Measurements from ENCODE around the gene CD80. TPM values are rescaled to one million over a fixed set of nuclear protein-coding genes. Genes with fewer than 3 reads are reported as not detected.

CD80 gene
- total and polyA plus RNA-seq, 10 of the 15 experiments (the other 5 are each of a cell fraction or from before 2014, with no cell fraction given): 41.4 to 137 (median 58.1) TPM

GRCh38 chr3:119542168-119542767 lies 17.1 kb downstream of the CD80 start (continued):
- no peak for TF ChIP-seq NFYB (IDR thresholded peaks at IDR 0.05; ENCODE audit: insufficient read depth, low read depth, low read length)
- no peak for TF ChIP-seq SMAD5 (IDR thresholded peaks at IDR 0.05; ENCODE audit: low read depth)
- TF ChIP-seq BCL11A (IDR thresholded peaks at IDR 0.05; ENCODE audit: low read depth, low read length): no peak
- TF ChIP-seq RUNX3 (IDR thresholded peaks at IDR 0.05; ENCODE audit: low read length): no peak
- TF ChIP-seq, protein P1, sequence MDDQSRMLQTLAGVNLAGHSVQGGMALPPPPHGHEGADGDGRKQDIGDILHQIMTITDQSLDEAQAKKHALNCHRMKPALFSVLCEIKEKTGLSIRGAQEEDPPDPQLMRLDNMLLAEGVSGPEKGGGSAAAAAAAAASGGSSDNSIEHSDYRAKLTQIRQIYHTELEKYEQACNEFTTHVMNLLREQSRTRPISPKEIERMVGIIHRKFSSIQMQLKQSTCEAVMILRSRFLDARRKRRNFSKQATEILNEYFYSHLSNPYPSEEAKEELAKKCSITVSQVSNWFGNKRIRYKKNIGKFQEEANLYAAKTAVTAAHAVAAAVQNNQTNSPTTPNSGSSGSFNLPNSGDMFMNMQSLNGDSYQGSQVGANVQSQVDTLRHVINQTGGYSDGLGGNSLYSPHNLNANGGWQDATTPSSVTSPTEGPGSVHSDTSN (IDR thresholded peaks at IDR 0.05; ENCODE audit: insufficient replicate concordance, low read depth, low read length): no peak
- no peak for TF ChIP-seq RELA (IDR thresholded peaks at IDR 0.05; ENCODE audit: borderline replicate concordance, partially characterized antibody)
- TF ChIP-seq ZNF274 (IDR thresholded peaks at IDR 0.05; ENCODE audit: insufficient read depth, insufficient read length): no peak
- peak; percentile 89 for TF ChIP-seq MEF2B (IDR thresholded peaks at IDR 0.05; ENCODE audit: partially characterized antibody, poor library complexity, severe bottlenecking)
- TF ChIP-seq KLF5 (IDR thresholded peaks at IDR 0.05; ENCODE audit: partially characterized antibody): no peak
- TF ChIP-seq POU2F2 (IDR thresholded peaks at IDR 0.05; ENCODE audit: borderline replicate concordance, low read depth, low read length): no peak
- TF ChIP-seq ZNF687 (IDR thresholded peaks at IDR 0.05): peak; percentile 99
- TF ChIP-seq JUND (IDR thresholded peaks at IDR 0.05; ENCODE audit: low read depth, low read length): no peak
- TF ChIP-seq, protein P2, sequence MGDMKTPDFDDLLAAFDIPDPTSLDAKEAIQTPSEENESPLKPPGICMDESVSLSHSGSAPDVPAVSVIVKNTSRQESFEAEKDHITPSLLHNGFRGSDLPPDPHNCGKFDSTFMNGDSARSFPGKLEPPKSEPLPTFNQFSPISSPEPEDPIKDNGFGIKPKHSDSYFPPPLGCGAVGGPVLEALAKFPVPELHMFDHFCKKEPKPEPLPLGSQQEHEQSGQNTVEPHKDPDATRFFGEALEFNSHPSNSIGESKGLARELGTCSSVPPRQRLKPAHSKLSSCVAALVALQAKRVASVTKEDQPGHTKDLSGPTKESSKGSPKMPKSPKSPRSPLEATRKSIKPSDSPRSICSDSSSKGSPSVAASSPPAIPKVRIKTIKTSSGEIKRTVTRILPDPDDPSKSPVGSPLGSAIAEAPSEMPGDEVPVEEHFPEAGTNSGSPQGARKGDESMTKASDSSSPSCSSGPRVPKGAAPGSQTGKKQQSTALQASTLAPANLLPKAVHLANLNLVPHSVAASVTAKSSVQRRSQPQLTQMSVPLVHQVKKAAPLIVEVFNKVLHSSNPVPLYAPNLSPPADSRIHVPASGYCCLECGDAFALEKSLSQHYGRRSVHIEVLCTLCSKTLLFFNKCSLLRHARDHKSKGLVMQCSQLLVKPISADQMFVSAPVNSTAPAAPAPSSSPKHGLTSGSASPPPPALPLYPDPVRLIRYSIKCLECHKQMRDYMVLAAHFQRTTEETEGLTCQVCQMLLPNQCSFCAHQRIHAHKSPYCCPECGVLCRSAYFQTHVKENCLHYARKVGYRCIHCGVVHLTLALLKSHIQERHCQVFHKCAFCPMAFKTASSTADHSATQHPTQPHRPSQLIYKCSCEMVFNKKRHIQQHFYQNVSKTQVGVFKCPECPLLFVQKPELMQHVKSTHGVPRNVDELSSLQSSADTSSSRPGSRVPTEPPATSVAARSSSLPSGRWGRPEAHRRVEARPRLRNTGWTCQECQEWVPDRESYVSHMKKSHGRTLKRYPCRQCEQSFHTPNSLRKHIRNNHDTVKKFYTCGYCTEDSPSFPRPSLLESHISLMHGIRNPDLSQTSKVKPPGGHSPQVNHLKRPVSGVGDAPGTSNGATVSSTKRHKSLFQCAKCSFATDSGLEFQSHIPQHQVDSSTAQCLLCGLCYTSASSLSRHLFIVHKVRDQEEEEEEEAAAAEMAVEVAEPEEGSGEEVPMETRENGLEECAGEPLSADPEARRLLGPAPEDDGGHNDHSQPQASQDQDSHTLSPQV (IDR thresholded peaks at IDR 0.05): peak; percentile 99
- no peak for TF ChIP-seq SPI1 (IDR thresholded peaks at IDR 0.05; ENCODE audit: borderline replicate concordance, insufficient read depth, low read depth, low read length)
- TF ChIP-seq MLLT1 (IDR thresholded peaks at IDR 0.05): no peak
- TF ChIP-seq ZNF207 (IDR thresholded peaks at IDR 0.05; ENCODE audit: borderline replicate concordance): no peak
- no peak for TF ChIP-seq ZNF622 (IDR thresholded peaks at IDR 0.05)
